Measurements from ENCODE around the gene PLD4.
"Not testable (repeated sequence)": the region's sequence is repeated elsewhere in the genome, so short reads cannot be mapped to it uniquely, and the experiment has no call there.

Gene PLD4

GRCh38 chr14:104950021-104950420 is 25.3 kb downstream of the PLD4 start:
- Histone ChIP-seq H3K4me1 (ENCODE audit: control insufficient read depth, insufficient read depth, low read length) (no peaks in the 10 kb centered on the region), H3K9ac (ENCODE audit: low read length) (no peak overlapping the region), H3K36me3 (ENCODE audit: control insufficient read depth, insufficient read depth, low read length, severe bottlenecking) (peaks cover 18% of the 10 kb centered on the region), H3K4me3 (ENCODE audit: low read length) (no peak overlapping the region), H3K9me3 (ENCODE audit: control insufficient read depth, low read length) (no peaks in the 10 kb centered on the region), H3K27me3 (replicated peaks; ENCODE audit: control insufficient read depth, insufficient read depth, low read length) (no peaks in the 10 kb centered on the region)
- no peak for DNase-seq (ENCODE audit: low read depth)

DNA sequence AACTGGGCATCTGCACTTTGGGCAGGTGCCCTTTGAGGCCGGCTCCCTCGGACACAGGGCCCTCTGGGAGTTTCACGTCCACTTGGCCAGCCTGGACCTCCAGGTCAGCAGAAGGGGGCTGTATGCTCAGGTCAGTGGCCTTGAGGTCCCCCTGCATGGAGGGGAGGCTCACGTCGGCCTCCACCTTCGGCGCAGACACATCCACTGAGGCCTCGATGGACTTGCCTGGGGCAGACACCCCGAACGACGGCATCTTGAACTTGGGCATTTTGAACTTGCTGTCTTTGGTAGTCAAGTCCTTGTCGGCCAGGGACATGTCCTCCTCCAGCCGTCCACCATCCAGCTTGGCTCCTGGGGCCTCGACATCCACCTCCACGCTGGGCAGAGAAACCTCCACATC is 26.0 kb downstream of the PLD4 start:
- not testable (repeated sequence) for H3K4me3 ChIP-seq (ENCODE audit: low read length); H3K4me1 ChIP-seq (ENCODE audit: control insufficient read depth, insufficient read depth, low read length); H3K9ac ChIP-seq (ENCODE audit: low read length); H3K27me3 ChIP-seq (replicated peaks; ENCODE audit: control insufficient read depth, insufficient read depth, low read length); DNase-seq (ENCODE audit: low read depth); H3K9me3 ChIP-seq (ENCODE audit: control insufficient read depth, low read length)
- H3K36me3 ChIP-seq (ENCODE audit: control insufficient read depth, insufficient read depth, low read length, severe bottlenecking) = peaks cover 25% of the 10 kb centered on the region

- peaks cover 37% of the 10 kb centered on the region for H3K36me3 ChIP-seq (ENCODE audit: control insufficient read depth, insufficient read depth, low read length, severe bottlenecking)
- H3K4me1 ChIP-seq (ENCODE audit: control insufficient read depth, insufficient read depth, low read length); H3K27me3 ChIP-seq (replicated peaks; ENCODE audit: control insufficient read depth, insufficient read depth, low read length); H3K9me3 ChIP-seq (ENCODE audit: control insufficient read depth, low read length); DNase-seq (ENCODE audit: low read depth); H3K4me3 ChIP-seq (ENCODE audit: low read length); H3K9ac ChIP-seq (ENCODE audit: low read length): not testable (repeated sequence)
Measured at GRCh38 chr14:104951863-104952657, 27.4 kb downstream of the PLD4 start.

GRCh38 chr14:104953097-104953496 is 28.4 kb downstream of the PLD4 start:
- no peak overlapping the region for H3K9ac ChIP-seq (ENCODE audit: low read length)
- H3K4me1 ChIP-seq (ENCODE audit: control insufficient read depth, insufficient read depth, low read length) = no peaks in the 10 kb centered on the region
- H3K36me3 ChIP-seq (ENCODE audit: control insufficient read depth, insufficient read depth, low read length, severe bottlenecking) = peaks cover 38% of the 10 kb centered on the region
- H3K27me3 ChIP-seq (replicated peaks; ENCODE audit: control insufficient read depth, insufficient read depth, low read length) = no peaks in the 10 kb centered on the region
- no peaks in the 10 kb centered on the region for H3K9me3 ChIP-seq (ENCODE audit: control insufficient read depth, low read length)
- H3K4me3 ChIP-seq (ENCODE audit: low read length) = no peak overlapping the region
- no peak for DNase-seq (ENCODE audit: low read depth)

DNA sequence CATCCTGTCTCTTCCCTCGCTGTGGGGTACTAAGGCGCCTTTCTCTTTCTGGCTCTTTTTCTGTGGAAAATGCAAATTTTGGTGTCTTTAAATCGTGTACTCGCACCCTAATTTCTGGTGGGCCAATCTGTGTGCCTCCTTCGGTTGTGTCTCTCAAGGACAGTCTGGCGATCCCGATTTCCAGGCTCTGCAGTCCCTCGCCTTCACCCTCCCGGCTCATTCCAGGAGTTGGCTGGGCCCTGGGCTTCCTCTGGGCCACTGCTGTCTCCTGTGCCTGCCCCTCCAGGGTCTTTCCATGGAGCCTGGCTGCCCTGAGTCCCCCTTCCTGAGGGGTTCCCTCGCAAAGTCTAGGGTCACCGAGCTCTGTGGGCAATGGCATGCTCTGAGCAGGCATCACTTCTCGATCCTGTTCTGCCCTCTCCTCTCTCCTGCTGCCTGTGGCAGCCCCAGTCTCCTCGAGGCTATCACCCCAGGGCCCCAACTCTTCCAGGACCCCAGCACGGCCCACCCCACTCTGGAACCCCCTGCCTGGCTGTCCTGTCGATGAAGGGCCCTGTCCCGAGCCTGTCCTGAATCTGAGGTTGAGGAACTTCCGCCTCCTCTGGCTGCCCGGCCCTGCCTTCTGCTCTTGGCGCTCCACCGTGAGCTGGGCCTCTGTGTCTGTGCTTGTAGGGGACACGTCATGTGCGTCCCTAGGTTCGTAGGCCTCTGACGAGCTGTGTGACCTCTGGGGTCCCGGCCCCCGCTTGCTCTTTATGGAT is 29.4 kb downstream of the PLD4 start:
- DNase-seq (ENCODE audit: low read depth) = no peak
- Histone ChIP-seq H3K4me1 (ENCODE audit: control insufficient read depth, insufficient read depth, low read length) (no peaks in the 10 kb centered on the region), H3K27me3 (replicated peaks; ENCODE audit: control insufficient read depth, insufficient read depth, low read length) (no peaks in the 10 kb centered on the region)

GRCh38 chr14:104954746-104955395 is 30.2 kb downstream of the PLD4 start:
- Histone ChIP-seq H3K4me3 (ENCODE audit: low read length) (no peak overlapping the region), H3K9me3 (ENCODE audit: control insufficient read depth, low read length) (no peaks in the 10 kb centered on the region), H3K9ac (ENCODE audit: low read length) (no peak overlapping the region), H3K27me3 (replicated peaks; ENCODE audit: control insufficient read depth, insufficient read depth, low read length) (no peaks in the 10 kb centered on the region), H3K4me1 (ENCODE audit: control insufficient read depth, insufficient read depth, low read length) (no peaks in the 10 kb centered on the region), H3K36me3 (ENCODE audit: control insufficient read depth, insufficient read depth, low read length, severe bottlenecking) (peaks cover 38% of the 10 kb centered on the region)
- DNase-seq (ENCODE audit: low read depth) = no peak

More for the DNA sequence above, 29.4 kb downstream of the PLD4 start:
- peaks cover 38% of the 10 kb centered on the region for H3K36me3 ChIP-seq (ENCODE audit: control insufficient read depth, insufficient read depth, low read length, severe bottlenecking)
- H3K9me3 ChIP-seq (ENCODE audit: control insufficient read depth, low read length) = no peaks in the 10 kb centered on the region
- H3K4me3 ChIP-seq (ENCODE audit: low read length) = no peak overlapping the region
- no peak overlapping the region for H3K9ac ChIP-seq (ENCODE audit: low read length)

DNA sequence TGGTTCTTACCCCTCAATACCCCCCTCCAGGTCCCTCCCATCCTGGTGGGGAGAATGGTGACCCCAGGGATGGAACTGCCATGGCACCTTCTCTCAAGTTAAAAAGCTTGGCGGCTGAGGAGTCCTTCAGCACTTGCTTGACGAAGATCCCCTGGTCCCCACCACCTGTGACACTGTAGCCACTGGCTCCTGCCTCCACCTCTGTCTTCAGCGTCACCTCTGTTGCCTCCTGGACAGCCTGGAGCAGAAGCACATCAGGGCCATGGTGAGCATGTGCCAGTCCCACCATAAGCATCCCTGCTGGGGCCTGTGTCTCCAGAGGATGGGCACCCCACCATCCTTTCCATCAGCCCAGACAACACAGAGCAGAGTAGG is 30.7 kb downstream of the PLD4 start:
- DNase-seq (ENCODE audit: low read depth) = no peak
- H3K36me3 ChIP-seq (ENCODE audit: control insufficient read depth, insufficient read depth, low read length, severe bottlenecking) = peaks cover 38% of the 10 kb centered on the region
- H3K9ac ChIP-seq (ENCODE audit: low read length) = no peak overlapping the region
- H3K9me3 ChIP-seq (ENCODE audit: control insufficient read depth, low read length) = no peaks in the 10 kb centered on the region
- H3K27me3 ChIP-seq (replicated peaks; ENCODE audit: control insufficient read depth, insufficient read depth, low read length) = no peaks in the 10 kb centered on the region
- H3K4me1 ChIP-seq (ENCODE audit: control insufficient read depth, insufficient read depth, low read length) = no peaks in the 10 kb centered on the region
- H3K4me3 ChIP-seq (ENCODE audit: low read length) = no peak overlapping the region

GRCh38 chr14:104956290-104956890 is 31.7 kb downstream of the PLD4 start:
- no peak overlapping the region for H3K4me3 ChIP-seq (ENCODE audit: low read length)
- H3K4me1 ChIP-seq (ENCODE audit: control insufficient read depth, insufficient read depth, low read length) = no peaks in the 10 kb centered on the region
- no peak for DNase-seq (ENCODE audit: low read depth)
- no peaks in the 10 kb centered on the region for H3K27me3 ChIP-seq (replicated peaks; ENCODE audit: control insufficient read depth, insufficient read depth, low read length)
- no peak overlapping the region for H3K9ac ChIP-seq (ENCODE audit: low read length)
- H3K36me3 ChIP-seq (ENCODE audit: control insufficient read depth, insufficient read depth, low read length, severe bottlenecking) = peaks cover 38% of the 10 kb centered on the region
- no peaks in the 10 kb centered on the region for H3K9me3 ChIP-seq (ENCODE audit: control insufficient read depth, low read length)

GRCh38 chr14:104957146-104958113 is 32.8 kb downstream of the PLD4 start:
- Histone ChIP-seq H3K36me3 (ENCODE audit: control insufficient read depth, insufficient read depth, low read length, severe bottlenecking) (peaks cover 38% of the 10 kb centered on the region), H3K27me3 (replicated peaks; ENCODE audit: control insufficient read depth, insufficient read depth, low read length) (no peaks in the 10 kb centered on the region), H3K4me3 (ENCODE audit: low read length) (no peak overlapping the region), H3K4me1 (ENCODE audit: control insufficient read depth, insufficient read depth, low read length) (no peaks in the 10 kb centered on the region), H3K9me3 (ENCODE audit: control insufficient read depth, low read length) (no peaks in the 10 kb centered on the region), H3K9ac (ENCODE audit: low read length) (no peak overlapping the region)
- no peak for DNase-seq (ENCODE audit: low read depth)

DNA sequence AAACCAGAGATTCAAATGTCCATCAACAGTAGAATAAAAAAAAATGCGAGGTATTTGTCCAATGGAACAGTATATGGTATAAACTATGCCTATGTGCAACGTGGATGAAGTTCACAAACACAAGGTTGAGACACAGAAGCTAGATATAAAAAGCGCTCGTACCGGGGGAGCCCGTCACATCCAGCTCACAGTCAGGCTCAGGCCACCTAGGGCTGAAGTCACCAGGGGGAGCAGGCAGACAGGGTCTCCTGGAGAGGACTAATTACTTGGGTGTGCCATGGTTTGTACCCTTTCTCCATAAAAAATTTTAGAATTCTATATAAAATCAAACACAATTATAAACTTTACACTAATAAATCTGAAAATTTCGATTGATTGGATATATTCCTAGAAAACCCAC is 39.9 kb downstream of the PLD4 start:
- Histone ChIP-seq H3K36me3 (ENCODE audit: control insufficient read depth, insufficient read depth, low read length, severe bottlenecking) (no peaks in the 10 kb centered on the region), H3K4me3 (ENCODE audit: low read length) (no peak overlapping the region), H3K4me1 (ENCODE audit: control insufficient read depth, insufficient read depth, low read length) (peaks cover 20% of the 10 kb centered on the region), H3K27me3 (replicated peaks; ENCODE audit: control insufficient read depth, insufficient read depth, low read length) (no peaks in the 10 kb centered on the region), H3K9ac (ENCODE audit: low read length) (no peak overlapping the region), H3K9me3 (ENCODE audit: control insufficient read depth, low read length) (no peaks in the 10 kb centered on the region)
- no peak for DNase-seq (ENCODE audit: low read depth)
